Suprapubic skin (tissue), 3 donors: ENCODE results near the gene IFNA4.
"Not testable (repeated sequence)": the region's sequence is repeated elsewhere in the genome, so short reads cannot be mapped to it uniquely, and the experiment has no call there.

Source experiments
- CTCF ChIP-seq, 2 donors: fragments of 200-600 bp in 1 of 2; fragments of 450-650 bp in 1 of 2; sonication (generic) in 1 of 2; IDR thresholded peaks; one replicate each; pipeline ENCODE4 v1.5.1; 2016 to 2019; ENCODE audit warnings: antibody characterized with exemption in 2 of 2, mild to moderate bottlenecking in 1 of 2, moderate library complexity in 1 of 2
- POLR2A ChIP-seq, 2 donors: fragments of 450-650 bp; IDR thresholded peaks; one replicate each; pipeline ENCODE4 v1.6.1; 2017; ENCODE audit warnings: antibody characterized with exemption in 2 of 2, mild to moderate bottlenecking in 2 of 2, moderate library complexity in 2 of 2

- TF ChIP-seq POLR2A (IDR thresholded peaks at IDR 0.05) = not testable (repeated sequence)
- TF ChIP-seq CTCF (IDR thresholded peaks at IDR 0.05) = peak in 1 of 2 donors; percentile 32
Measured at GRCh38 chr9:21194867-21195776, 7.7 kb upstream of the IFNA4 start.
